ENCODE data around the gene TMEM266. TPM values are rescaled to one million over a fixed set of nuclear protein-coding genes. Genes with fewer than 3 reads are reported as not detected.

The TMEM266 gene
- total RNA-seq, 1 donor from 2014 or later: 0.21 TPM

GRCh38 chr15:76118767-76119166 lies 59.0 kb downstream of the TMEM266 start:
- no peak for TF ChIP-seq CTCF (IDR thresholded peaks at IDR 0.05; ENCODE audit: insufficient read depth, low read length, poor library complexity, severe bottlenecking)
- no peaks in the 10 kb centered on the region for H3K36me3 ChIP-seq (ENCODE audit: control insufficient read depth, insufficient read depth, low read length)

GRCh38 chr15:76123031-76123430 lies 63.2 kb downstream of the TMEM266 start:
- TF ChIP-seq CTCF (IDR thresholded peaks at IDR 0.05; ENCODE audit: insufficient read depth, low read length, poor library complexity, severe bottlenecking): no peak
- no peak overlapping the region for H3K4me3 ChIP-seq (ENCODE audit: low read depth, low read length)
- no peaks in the 10 kb centered on the region for H3K27me3 ChIP-seq (ENCODE audit: control insufficient read depth, insufficient read depth, low read length)
- DNase-seq (ENCODE audit: low read depth): no peak
- H3K36me3 ChIP-seq (ENCODE audit: control insufficient read depth, insufficient read depth, low read length): no peaks in the 10 kb centered on the region

More at GRCh38 chr15:76118767-76119166, 59.0 kb downstream of the TMEM266 start:
- no peak for DNase-seq (ENCODE audit: low read depth)
- Histone ChIP-seq H3K27me3 (ENCODE audit: control insufficient read depth, insufficient read depth, low read length) (peaks cover 2% of the 10 kb centered on the region), H3K4me3 (ENCODE audit: low read depth, low read length) (no peak overlapping the region)

- TF ChIP-seq CTCF (IDR thresholded peaks at IDR 0.05; ENCODE audit: insufficient read depth, low read length, poor library complexity, severe bottlenecking): no peak
- Histone ChIP-seq H3K36me3 (ENCODE audit: control insufficient read depth, insufficient read depth, low read length) (no peaks in the 10 kb centered on the region), H3K4me3 (ENCODE audit: low read depth, low read length) (no peak overlapping the region), H3K27me3 (ENCODE audit: control insufficient read depth, insufficient read depth, low read length) (no peaks in the 10 kb centered on the region)
- DNase-seq (ENCODE audit: low read depth): no peak
These were observed 67.4 kb downstream of the TMEM266 start for GRCh38 chr15:76127169-76127568.

GRCh38 chr15:76127880-76128279 lies 68.1 kb downstream of the TMEM266 start:
- Histone ChIP-seq H3K4me3 (ENCODE audit: low read depth, low read length) (no peak overlapping the region), H3K27me3 (ENCODE audit: control insufficient read depth, insufficient read depth, low read length) (no peaks in the 10 kb centered on the region), H3K36me3 (ENCODE audit: control insufficient read depth, insufficient read depth, low read length) (no peaks in the 10 kb centered on the region)
- no peak for DNase-seq (ENCODE audit: low read depth)
- TF ChIP-seq CTCF (IDR thresholded peaks at IDR 0.05; ENCODE audit: insufficient read depth, low read length, poor library complexity, severe bottlenecking): no peak

GRCh38 chr15:76134537-76134936 lies 74.8 kb downstream of the TMEM266 start:
- H3K27me3 ChIP-seq (ENCODE audit: control insufficient read depth, insufficient read depth, low read length): no peaks in the 10 kb centered on the region
- DNase-seq (ENCODE audit: low read depth): no peak
- no peak overlapping the region for H3K4me3 ChIP-seq (ENCODE audit: low read depth, low read length)
- no peaks in the 10 kb centered on the region for H3K36me3 ChIP-seq (ENCODE audit: control insufficient read depth, insufficient read depth, low read length)
- no peak for TF ChIP-seq CTCF (IDR thresholded peaks at IDR 0.05; ENCODE audit: insufficient read depth, low read length, poor library complexity, severe bottlenecking)

- no peaks in the 10 kb centered on the region for H3K36me3 ChIP-seq (ENCODE audit: control insufficient read depth, insufficient read depth, low read length)
- TF ChIP-seq CTCF (IDR thresholded peaks at IDR 0.05; ENCODE audit: insufficient read depth, low read length, poor library complexity, severe bottlenecking): no peak
- no peak overlapping the region for H3K4me3 ChIP-seq (ENCODE audit: low read depth, low read length)
- DNase-seq (ENCODE audit: low read depth): no peak
- H3K27me3 ChIP-seq (ENCODE audit: control insufficient read depth, insufficient read depth, low read length): peaks cover 3% of the 10 kb centered on the region
These were observed 75.7 kb downstream of the TMEM266 start for GRCh38 chr15:76135516-76135915.
